Thyroid gland (tissue), 4 donors: ENCODE data around the gene WIPI1.

Source experiments
- POLR2A ChIP-seq, 2 donors: fragments of 450-650 bp; IDR thresholded peaks; one replicate each; pipeline ENCODE4 v1.6.1; 2017; ENCODE audit warnings: antibody characterized with exemption in 2 of 2, mild to moderate bottlenecking in 2 of 2, moderate library complexity in 1 of 2
- TF ChIP-seq, protein P1 (sequence below), 6 experiments: fragments of 200-600 bp in 3 of 6; fragments of 450-650 bp in 3 of 6; sonication (generic) in 3 of 6; IDR thresholded peaks; one replicate each; pipeline ENCODE4 v1.5.1; 2016 to 2019; ENCODE audit warnings: antibody characterized with exemption in 6 of 6, mild to moderate bottlenecking in 2 of 6, inconsistent platforms in 1 of 6, moderate library complexity in 1 of 6

DNA sequence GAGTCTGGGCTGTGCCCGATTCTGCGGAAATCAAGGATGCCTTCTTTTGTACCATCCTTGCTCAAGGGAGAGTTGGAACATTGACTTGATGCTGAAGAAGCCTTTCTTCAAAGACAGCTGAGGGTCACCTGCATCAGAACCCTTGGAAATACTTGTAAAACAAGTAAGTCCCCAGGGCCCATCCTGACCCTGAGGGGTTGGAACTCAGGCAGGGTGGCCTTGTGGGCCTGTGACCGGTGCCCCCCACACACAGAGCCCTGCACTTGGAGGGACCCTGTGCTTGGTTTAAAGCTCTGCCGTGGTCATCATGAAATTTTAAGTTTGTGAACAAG, 56.9 kb downstream of the WIPI1 start:
- TF ChIP-seq, protein P1, sequence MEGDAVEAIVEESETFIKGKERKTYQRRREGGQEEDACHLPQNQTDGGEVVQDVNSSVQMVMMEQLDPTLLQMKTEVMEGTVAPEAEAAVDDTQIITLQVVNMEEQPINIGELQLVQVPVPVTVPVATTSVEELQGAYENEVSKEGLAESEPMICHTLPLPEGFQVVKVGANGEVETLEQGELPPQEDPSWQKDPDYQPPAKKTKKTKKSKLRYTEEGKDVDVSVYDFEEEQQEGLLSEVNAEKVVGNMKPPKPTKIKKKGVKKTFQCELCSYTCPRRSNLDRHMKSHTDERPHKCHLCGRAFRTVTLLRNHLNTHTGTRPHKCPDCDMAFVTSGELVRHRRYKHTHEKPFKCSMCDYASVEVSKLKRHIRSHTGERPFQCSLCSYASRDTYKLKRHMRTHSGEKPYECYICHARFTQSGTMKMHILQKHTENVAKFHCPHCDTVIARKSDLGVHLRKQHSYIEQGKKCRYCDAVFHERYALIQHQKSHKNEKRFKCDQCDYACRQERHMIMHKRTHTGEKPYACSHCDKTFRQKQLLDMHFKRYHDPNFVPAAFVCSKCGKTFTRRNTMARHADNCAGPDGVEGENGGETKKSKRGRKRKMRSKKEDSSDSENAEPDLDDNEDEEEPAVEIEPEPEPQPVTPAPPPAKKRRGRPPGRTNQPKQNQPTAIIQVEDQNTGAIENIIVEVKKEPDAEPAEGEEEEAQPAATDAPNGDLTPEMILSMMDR (IDR thresholded peaks at IDR 0.05) = no peak
- no peak for TF ChIP-seq POLR2A (IDR thresholded peaks at IDR 0.05)
